ENCODE results near the gene THAP12.

GRCh38 chr11:76335842-76336241 lies 45.1 kb downstream of the THAP12 start:
- TF ChIP-seq CTCF (conservative IDR thresholded peaks at IDR 0.05) (no peak), ZFX (IDR thresholded peaks at IDR 0.05) (no peak)

All from C4-2B (cell line).